H1 (cell line): ENCODE results near the gene CDK5R1. TPM values are rescaled to one million over a fixed set of nuclear protein-coding genes. Genes with fewer than 3 reads are reported as not detected.

Source experiments
- CTCF ChIA-PET: fragments of 300-600 bp; sonication (Branson Sonifier 250); formaldehyde crosslinking; loops from one replicate; lab custom pipeline; 2021; ENCODE audit not compliant: partially characterized antibody; lab: Charles Lee
- POLR2A ChIA-PET: fragments of 300-600 bp; sonication (Branson Sonifier 250); formaldehyde crosslinking; loops from one replicate; lab custom pipeline; 2021; ENCODE audit warnings: inconsistent platforms; ENCODE audit not compliant: partially characterized antibody; lab: Charles Lee
- DNase-seq, 2 experiments: peaks; one replicate each; pipeline versions ENCODE4 v3.0.0 to v3.0.0-alpha.2; 2010 to 2022; ENCODE audit warnings: low spot score in 2 of 2, low read depth in 1 of 2, mixed read lengths in 1 of 2
- FAIRE-seq: peaks from 2 replicates; lab custom pipeline; 2011; peaks lifted over from hg19 to GRCh38; lab: Jason Lieb, UNC
- H2AFZ ChIP-seq: 2 replicates; pipeline ENCODE4 v1.8.1; 2012; ENCODE audit warnings: low read length, inconsistent platforms
- H2AK5ac ChIP-seq: 2 replicates; pipeline ENCODE4 v1.6.1; 2013; ENCODE audit warnings: low read depth, low read length
- H2BK120ac ChIP-seq: replicated peaks from 2 replicates; pipeline ENCODE3; 2013; ENCODE audit warnings: low read depth, low read length, inconsistent platforms
- H2BK12ac ChIP-seq: 2 replicates; pipeline ENCODE4 v1.6.1; 2013; ENCODE audit warnings: low read depth, low read length
- H2BK15ac ChIP-seq: 2 replicates; pipeline ENCODE4 v1.6.1; 2013; ENCODE audit warnings: low read length
- H2BK20ac ChIP-seq: 2 replicates; pipeline ENCODE4 v1.6.1; 2013; ENCODE audit warnings: low read length
- H2BK5ac ChIP-seq: 2 replicates; pipeline ENCODE4 v1.6.1; 2013; ENCODE audit warnings: low read depth, low read length
- H3K14ac ChIP-seq: 2 replicates; pipeline ENCODE4 v1.6.1; 2013; ENCODE audit warnings: inconsistent platforms; ENCODE audit not compliant: insufficient read length
- H3K18ac ChIP-seq: 2 replicates; pipeline ENCODE4 v1.6.1; 2013; ENCODE audit warnings: low read length; ENCODE audit errors: extremely low read depth
- H3K23ac ChIP-seq: 2 replicates; pipeline ENCODE4 v1.6.1; 2013; ENCODE audit warnings: inconsistent platforms; ENCODE audit not compliant: insufficient read length
- H3K23me2 ChIP-seq: 2 replicates; pipeline ENCODE4 v1.6.1; 2013; ENCODE audit warnings: low read depth, low read length
- H3K27ac ChIP-seq: 2 replicates; pipeline ENCODE4 v1.6.1; 2011; ENCODE audit warnings: low read depth, low read length, inconsistent platforms
- H3K27me3 ChIP-seq, 4 experiments: replicated peaks in 1 of 4; 1 replicate in 1 of 4; 2 replicates in 3 of 4; pipeline versions ENCODE4 v1.6.1 to v1.8.1; 2011 to 2013; ENCODE audit warnings: low read length in 3 of 4, mild to moderate bottlenecking in 3 of 4, inconsistent platforms in 2 of 4, mixed read lengths in 2 of 4, moderate library complexity in 1 of 4; ENCODE audit not compliant: control insufficient read depth in 3 of 4, insufficient read depth in 3 of 4; ENCODE audit errors: extremely low read depth in 1 of 4
- H3K36me3 ChIP-seq, 4 experiments: 2 replicates each; pipeline versions ENCODE4 v1.6.1 to v1.8.1; 2011 to 2013; ENCODE audit warnings: mild to moderate bottlenecking in 4 of 4, low read length in 3 of 4, moderate library complexity in 2 of 4, control low read depth in 1 of 4, inconsistent platforms in 1 of 4; ENCODE audit not compliant: insufficient read depth in 4 of 4, control insufficient read depth in 2 of 4
- H3K4ac ChIP-seq: replicated peaks from 2 replicates; pipeline ENCODE3; 2013; ENCODE audit warnings: low read length, low read depth, mixed read lengths, inconsistent platforms; ENCODE audit not compliant: insufficient read length
- H3K4me1 ChIP-seq, 4 experiments: replicated peaks in 1 of 4; 1 replicate in 1 of 4; 2 replicates in 3 of 4; pipeline versions ENCODE4 v1.6.1 to v1.8.1; 2011 to 2013; ENCODE audit warnings: low read length in 3 of 4, inconsistent platforms in 2 of 4, mixed read lengths in 1 of 4; ENCODE audit not compliant: insufficient read depth in 4 of 4, control insufficient read depth in 3 of 4
- H3K4me2 ChIP-seq, 2 experiments: 2 replicates each; pipeline versions ENCODE4 v1.6.1 to v1.8.1; 2011 to 2013; ENCODE audit warnings: low read depth in 2 of 2, low read length in 2 of 2, control low read depth in 1 of 2, inconsistent platforms in 1 of 2, mild to moderate bottlenecking in 1 of 2; ENCODE audit not compliant: insufficient read depth in 1 of 2
- H3K4me3 ChIP-seq, 4 experiments: fragments of 200-600, 300-600 bp in 1 of 4; sonication (generic), shearing (Covaris generic), sonication (Bioruptor Twin) in 1 of 4; 2 replicates each; pipeline versions ENCODE4 v1.5.1 to v1.8.1; 2011 to 2016; ENCODE audit warnings: low read length in 4 of 4, low read depth in 3 of 4, control low read depth in 2 of 4, inconsistent platforms in 2 of 4, mild to moderate bottlenecking in 2 of 4, mixed read lengths in 1 of 4, moderate library complexity in 1 of 4; ENCODE audit not compliant: insufficient read depth in 2 of 4; ENCODE audit errors: extremely low read depth in 1 of 4
- H3K56ac ChIP-seq: replicated peaks from 2 replicates; pipeline ENCODE3; 2013; ENCODE audit warnings: low read depth, mild to moderate bottlenecking, mixed read lengths, low read length, inconsistent platforms; ENCODE audit not compliant: insufficient read length
- H3K79me1 ChIP-seq: 2 replicates; pipeline ENCODE4 v1.6.1; 2013; ENCODE audit warnings: low read depth, low read length, control low read depth
- H3K79me2 ChIP-seq, 2 experiments: 2 replicates each; pipeline versions ENCODE4 v1.6.1 to v1.8.1; 2012 to 2013; ENCODE audit warnings: low read length in 2 of 2, mild to moderate bottlenecking in 2 of 2, inconsistent platforms in 1 of 2; ENCODE audit not compliant: insufficient read depth in 2 of 2, control insufficient read depth in 1 of 2
- H3K9ac ChIP-seq, 4 experiments: replicated peaks in 1 of 4; 1 replicate in 1 of 4; 2 replicates in 3 of 4; pipeline versions ENCODE4 v1.6.1 to v1.8.1; 2011 to 2013; ENCODE audit warnings: low read depth in 3 of 4, low read length in 3 of 4, control low read depth in 2 of 4, mild to moderate bottlenecking in 2 of 4, moderate library complexity in 2 of 4, inconsistent platforms in 1 of 4; ENCODE audit errors: extremely low read depth in 1 of 4
- H3K9me3 ChIP-seq, 2 experiments: 2 replicates each; pipeline versions ENCODE4 v1.6.1 to v1.8.1; 2012 to 2013; ENCODE audit warnings: mild to moderate bottlenecking in 2 of 2, moderate library complexity in 2 of 2, control low read depth in 1 of 2, inconsistent platforms in 1 of 2, low read depth in 1 of 2, low read length in 1 of 2, mixed read lengths in 1 of 2; ENCODE audit not compliant: insufficient read depth in 2 of 2
- H4K20me1 ChIP-seq, 2 experiments: replicated peaks in 1 of 2; 2 replicates each; pipeline versions ENCODE3 to v1.8.1; 2011 to 2013; ENCODE audit warnings: inconsistent platforms in 2 of 2, low read length in 2 of 2, mild to moderate bottlenecking in 1 of 2; ENCODE audit not compliant: insufficient read depth in 2 of 2, control insufficient read depth in 1 of 2
- H4K5ac ChIP-seq: 2 replicates; pipeline ENCODE4 v1.6.1; 2013; ENCODE audit warnings: low read length, low read depth, mixed read lengths, inconsistent platforms; ENCODE audit not compliant: insufficient read length
- H4K8ac ChIP-seq: 2 replicates; pipeline ENCODE4 v1.8.0; 2013; ENCODE audit warnings: mild to moderate bottlenecking, moderate library complexity, low read length, inconsistent platforms; ENCODE audit not compliant: insufficient read depth; ENCODE audit errors: extremely low read depth
- H4K91ac ChIP-seq: replicated peaks from 2 replicates; pipeline ENCODE3; 2013; ENCODE audit warnings: low read length, mixed read lengths, inconsistent platforms; ENCODE audit not compliant: insufficient read length
- BRCA1 ChIP-seq: IDR thresholded peaks from 2 replicates; pipeline ENCODE4 v1.6.1; 2012; ENCODE audit warnings: low read depth, low read length, improper control_type of control experiment
- CHD1 ChIP-seq: IDR thresholded peaks from 2 replicates; pipeline ENCODE4 v1.6.1; 2012; ENCODE audit warnings: low read depth, low read length, improper control_type of control experiment
- CREB1 ChIP-seq: IDR thresholded peaks from 2 replicates; pipeline ENCODE4 v1.6.1; 2012; ENCODE audit warnings: inconsistent platforms
- CTBP2 ChIP-seq: IDR thresholded peaks from 2 replicates; pipeline ENCODE4 v1.7.0; 2011; ENCODE audit warnings: borderline replicate concordance, mild to moderate bottlenecking, moderate library complexity, mixed read lengths, low read length; ENCODE audit not compliant: insufficient read depth, insufficient read length
- HDAC2 ChIP-seq, 2 experiments: fragments of 300-600 bp in 1 of 2; sonication (generic) in 1 of 2; IDR thresholded peaks; 2 replicates each; pipeline ENCODE4 v1.6.1; 2011 to 2012; ENCODE audit warnings: low read depth in 2 of 2, low read length in 2 of 2, mild to moderate bottlenecking in 2 of 2, moderate library complexity in 2 of 2, borderline replicate concordance in 1 of 2, inconsistent platforms in 1 of 2
- HDAC6 ChIP-seq: IDR thresholded peaks from one replicate; pipeline ENCODE4 v1.7.1; 2012; ENCODE audit warnings: low read depth, mild to moderate bottlenecking, inconsistent platforms, low read length, moderate library complexity
- JUN ChIP-seq: IDR thresholded peaks from 2 replicates; pipeline ENCODE4 v1.6.1; 2011; ENCODE audit warnings: low read depth, mild to moderate bottlenecking, improper control_type of control experiment, low read length
- MAFK ChIP-seq: IDR thresholded peaks from 2 replicates; pipeline ENCODE4 v1.6.1; 2012; ENCODE audit warnings: low read depth, mild to moderate bottlenecking, improper control_type of control experiment, low read length
- PHF8 ChIP-seq: fragments of 200-600 bp; sonication (generic); conservative IDR thresholded peaks from 2 replicates; pipeline ENCODE4 v1.7.1; 2012; ENCODE audit warnings: low read depth, mild to moderate bottlenecking, inconsistent platforms, low read length, moderate library complexity
- RFX5 ChIP-seq: IDR thresholded peaks from 2 replicates; pipeline ENCODE4 v1.6.1; 2011; ENCODE audit warnings: low read depth, low read length, improper control_type of control experiment, borderline replicate concordance
- SIX5 ChIP-seq: IDR thresholded peaks from 2 replicates; pipeline ENCODE4 v1.6.1; 2011; ENCODE audit warnings: mild to moderate bottlenecking, low read depth, low read length
- SP2 ChIP-seq: IDR thresholded peaks from 2 replicates; pipeline ENCODE4 v1.6.1; 2012; ENCODE audit warnings: mild to moderate bottlenecking, low read length, inconsistent platforms
- WGBS, 2 experiments: shearing (Covaris generic) in 1 of 2; methylation state at CpG; one replicate each; pipeline versions ENCODE4 v1.1.6 to v1.1.7; 2013 to 2015; ENCODE audit warnings: low lambda C conversion rate in 2 of 2, mixed read lengths in 2 of 2, inconsistent platforms in 1 of 2, low coverage in 1 of 2, missing lambda C conversion rate in 1 of 2; ENCODE audit not compliant: insufficient replicate concordance in 2 of 2, insufficient coverage in 1 of 2, insufficient read length in 1 of 2; ENCODE audit errors: extremely low coverage in 1 of 2, missing lambda C conversion rate in 1 of 2; 5-methylcytosine and 5-hydroxymethylcytosine counted together
- polyA plus RNA-seq, 7 experiments: library from polyadenylated mRNA; depleted of rRNA in 3 of 7; stranded (reverse) in 5 of 7; unstranded in 2 of 7; fragments of >200 nt in 5 of 7; fragments of 200-250 nt in 2 of 7; gene quantifications; 1 replicate in 5 of 7; 2 replicates in 1 of 7; 4 replicates in 1 of 7; pipeline versions ENCODE4 v1.2.1 to v1.2.3, GENCODE V29; 2011 to 2013; ENCODE audit warnings: missing spikeins in 2 of 7, mixed read lengths in 2 of 7
- total RNA-seq: library from RNA; stranded (reverse); fragmentation: NEBNext Ultra II Directional; extraction: Animal tissue kit (Norgen Biotek cat#: 25700); gene quantifications from 2 replicates; pipeline ENCODE4 v1.2.1, GENCODE V29; 2021
- TF ChIP-seq, protein P1 (sequence below): IDR thresholded peaks from 2 replicates; pipeline ENCODE4 v1.6.1; 2012; ENCODE audit warnings: low read length, inconsistent platforms

CDK5R1 gene
- total and polyA plus RNA-seq, 2 of the 8 experiments (the other 6 are each of a cell fraction or from before 2014, with no cell fraction given), result 2.7 to 9.9 TPM

DNA sequence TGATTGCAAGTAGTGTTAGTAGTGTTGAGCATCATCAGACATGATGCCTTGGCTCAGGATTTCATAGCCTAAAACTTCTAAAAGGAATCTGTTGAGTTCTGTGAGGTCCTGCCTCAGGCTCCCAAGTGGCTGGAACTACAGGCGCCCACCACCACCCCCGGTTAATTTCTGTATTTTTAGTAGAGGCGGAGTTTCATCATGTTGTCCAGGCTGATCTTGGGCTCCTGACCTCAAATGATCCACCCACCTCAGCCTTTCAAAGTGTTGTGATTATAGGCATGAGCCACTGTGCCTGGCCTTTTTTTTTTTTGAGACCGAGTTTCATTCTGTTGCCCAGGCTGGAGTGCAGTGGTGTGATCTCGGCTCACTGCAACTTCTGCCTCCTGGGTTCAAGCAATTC, 36.8 kb upstream of the CDK5R1 start:
- WGBS, 2 experiments, result 85% methylated on average over 4 of the region's 5 CpGs; no CpG with 5 or more reads in 1 of the 2 experiments
- H3K27me3 ChIP-seq, result no peaks in the 10 kb centered on the region
- TF ChIP-seq CTBP2 (no peak), BRCA1 (no peak), CREB1 (no peak), HDAC6 (no peak), HDAC2 (IDR thresholded peaks at IDR 0.05; ENCODE audit: borderline replicate concordance in 1 of 2, low read depth in 2 of 2, low read length in 2 of 2) (no peak), SIX5 (no peak), PHF8 (no peak), SP2 (no peak), CHD1 (no peak), MAFK (no peak), JUN (no peak), RFX5 (no peak)
- TF ChIP-seq, protein P1, sequence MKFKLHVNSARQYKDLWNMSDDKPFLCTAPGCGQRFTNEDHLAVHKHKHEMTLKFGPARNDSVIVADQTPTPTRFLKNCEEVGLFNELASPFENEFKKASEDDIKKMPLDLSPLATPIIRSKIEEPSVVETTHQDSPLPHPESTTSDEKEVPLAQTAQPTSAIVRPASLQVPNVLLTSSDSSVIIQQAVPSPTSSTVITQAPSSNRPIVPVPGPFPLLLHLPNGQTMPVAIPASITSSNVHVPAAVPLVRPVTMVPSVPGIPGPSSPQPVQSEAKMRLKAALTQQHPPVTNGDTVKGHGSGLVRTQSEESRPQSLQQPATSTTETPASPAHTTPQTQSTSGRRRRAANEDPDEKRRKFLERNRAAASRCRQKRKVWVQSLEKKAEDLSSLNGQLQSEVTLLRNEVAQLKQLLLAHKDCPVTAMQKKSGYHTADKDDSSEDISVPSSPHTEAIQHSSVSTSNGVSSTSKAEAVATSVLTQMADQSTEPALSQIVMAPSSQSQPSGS, result no peak

More for the DNA sequence above, 36.8 kb upstream of the CDK5R1 start:
- Histone ChIP-seq H4K91ac (no peak overlapping the region), H2BK12ac (no peak overlapping the region), H3K79me2 (peaks cover 16 to 88% of the 10 kb centered on the region in 2 experiments), H2BK15ac (no peak overlapping the region), H3K18ac (no peak overlapping the region), H3K23me2 (no peaks in the 10 kb centered on the region), H3K4me3 (no peak overlapping the region), H3K4ac (no peak overlapping the region), H3K27ac (no peak overlapping the region), H3K4me2 (no peak overlapping the region), H2BK5ac (no peak overlapping the region), H3K9me3 (no peaks in the 10 kb centered on the region), H2AK5ac (no peak overlapping the region), H3K4me1 (peaks cover 0 to 4% (median 1%) of the 10 kb centered on the region in 4 experiments; a peak in 2 of 7 replicates), H2BK120ac (no peak overlapping the region), H2BK20ac (no peak overlapping the region), H4K8ac (no peak overlapping the region), H3K14ac (no peak overlapping the region), H2AFZ (no peak overlapping the region), H3K79me1 (no peaks in the 10 kb centered on the region), H3K23ac (no peak overlapping the region), H4K5ac (no peak overlapping the region), H3K56ac (no peak overlapping the region), H3K36me3 (peaks cover 6 to 72% (median 41%) of the 10 kb centered on the region in 4 experiments; a peak in 7 of 8 replicates), H3K9ac (no peak overlapping the region), H4K20me1 (peaks cover 3 to 6% of the 10 kb centered on the region in 2 experiments)
- FAIRE-seq, result no peak
- no peak for DNase-seq
- ChIA-PET POLR2A (interaction anchor here (0.6 to 1.6 kb wide), 2 partner anchors 10 to 101 kb away, joined by 3 read pairs; no protein-coding TSS in a partner anchor), CTCF (interaction anchor here (1.2 to 4.8 kb wide), 3 partner anchors 12 to 18 kb away, joined by 3 to 47 read pairs (median 5); no protein-coding TSS in a partner anchor)
